SK-N-SH treated with all-trans-retinoic acid at 6 μM for 48 hours (cell line): ENCODE measurements around the gene ATN1.
A peak's percentile ranks its signal among the peaks of the same experiment; 100 is the strongest.
"Not testable (repeated sequence)": the region's sequence is repeated elsewhere in the genome, so short reads cannot be mapped to it uniquely, and the experiment has no call there.

ENCODE experiments used
- ATAC-seq: fragments of 200-7000 bp; cut with Tn5 transposase; 3 replicates; pipeline ENCODE4 v1.9.1; 2020; ENCODE audit warnings: mild to moderate bottlenecking, moderate library complexity
- ARNTL ChIP-seq: fragments of 450-650 bp; formaldehyde crosslinking; IDR thresholded peaks from 2 replicates; pipeline ENCODE4 v1.5.0; 2020; ENCODE audit warnings: low read depth, mild to moderate bottlenecking, moderate library complexity, borderline replicate concordance
- BACH2 ChIP-seq: fragments of 250-450 bp; sonication (Bioruptor Pico); IDR thresholded peaks from 2 replicates; pipeline ENCODE4 v1.9.0; 2021; ENCODE audit warnings: mild to moderate bottlenecking, borderline replicate concordance
- CSDC2 ChIP-seq: fragments of 250-450 bp; sonication (Bioruptor Pico); IDR thresholded peaks from 2 replicates; pipeline ENCODE4 v1.5.0; 2020; ENCODE audit warnings: mild to moderate bottlenecking, moderate library complexity
- CSRNP3 ChIP-seq: fragments of 250-450 bp; sonication (Bioruptor Pico); IDR thresholded peaks from 2 replicates; pipeline ENCODE4 v1.5.1; 2021; ENCODE audit warnings: mild to moderate bottlenecking, moderate library complexity
- ESRRG ChIP-seq: fragments of 250-450 bp; sonication (Bioruptor Pico); IDR thresholded peaks from 2 replicates; pipeline ENCODE4 v1.6.1; 2021; ENCODE audit warnings: mild to moderate bottlenecking
- GLIS3 ChIP-seq: fragments of 250-450 bp; sonication (Bioruptor Pico); IDR thresholded peaks from 2 replicates; pipeline ENCODE4 v1.5.0; 2020; ENCODE audit warnings: mild to moderate bottlenecking, moderate library complexity
- OSR1 ChIP-seq: fragments of 250-450 bp; sonication (Bioruptor Pico); IDR thresholded peaks from 2 replicates; pipeline ENCODE4 v1.8.0; 2022; ENCODE audit warnings: moderate library complexity, mild to moderate bottlenecking, inconsistent platforms
- PPARA ChIP-seq: fragments of 250-450 bp; sonication (Bioruptor Pico); IDR thresholded peaks from 2 replicates; pipeline ENCODE4 v1.5.0; 2020; ENCODE audit warnings: mild to moderate bottlenecking, borderline replicate concordance
- RARB ChIP-seq: fragments of 250-450 bp; sonication (Bioruptor Pico); IDR thresholded peaks from 2 replicates; pipeline ENCODE4 v1.8.0; 2021; ENCODE audit warnings: mild to moderate bottlenecking, moderate library complexity
- TCF4 ChIP-seq: fragments of 250-450 bp; sonication (Bioruptor Pico); IDR thresholded peaks from 2 replicates; pipeline ENCODE4 v1.8.0; 2021; ENCODE audit warnings: mild to moderate bottlenecking, moderate library complexity, borderline replicate concordance
- TSHZ2 ChIP-seq: fragments of 250-450 bp; sonication (Bioruptor Pico); IDR thresholded peaks from 2 replicates; pipeline ENCODE4 v1.5.0; 2020; ENCODE audit warnings: mild to moderate bottlenecking, moderate library complexity
- ZFP30 ChIP-seq: fragments of 450-650 bp; formaldehyde crosslinking; IDR thresholded peaks from 2 replicates; pipeline ENCODE4 v1.5.0; 2022; ENCODE audit warnings: mild to moderate bottlenecking, moderate library complexity
- ZNF565 ChIP-seq: fragments of 450-650 bp; formaldehyde crosslinking; conservative IDR thresholded peaks from 2 replicates; pipeline ENCODE4 v1.5.0; 2020; ENCODE audit warnings: low read depth, mild to moderate bottlenecking, moderate library complexity
- ZNF70 ChIP-seq: fragments of 450-650 bp; formaldehyde crosslinking; IDR thresholded peaks from 2 replicates; pipeline ENCODE4 v1.5.0; 2020; ENCODE audit warnings: mild to moderate bottlenecking, moderate library complexity
- ZNF8 ChIP-seq: fragments of 450-650 bp; formaldehyde crosslinking; IDR thresholded peaks from 2 replicates; pipeline ENCODE4 v1.5.0; 2020; ENCODE audit warnings: mild to moderate bottlenecking, moderate library complexity
- TF ChIP-seq, protein P1 (sequence below): fragments of 250-450 bp; sonication (Bioruptor Pico); IDR thresholded peaks from 2 replicates; pipeline ENCODE4 v1.8.0; 2020; ENCODE audit warnings: mild to moderate bottlenecking, moderate library complexity, borderline replicate concordance
- TF ChIP-seq, protein P2 (sequence below): fragments of 250-450 bp; sonication (Bioruptor Pico); IDR thresholded peaks from 2 replicates; pipeline ENCODE4 v1.5.1; 2020; ENCODE audit warnings: low read depth, mild to moderate bottlenecking, moderate library complexity

The ATN1 gene

GRCh38 chr12:6927379-6928021, at the start of gene ATN1:
ATN1 (plus strand) TSS chr12:6927959; CDS start chr12:6934002, 6,043 bp downstream.
- ATAC-seq: peak; percentile 15
- TF ChIP-seq TSHZ2 (CRISPR knock-in tag) (no peak), PPARA (CRISPR knock-in tag) (no peak)
- TF ChIP-seq, protein P1, sequence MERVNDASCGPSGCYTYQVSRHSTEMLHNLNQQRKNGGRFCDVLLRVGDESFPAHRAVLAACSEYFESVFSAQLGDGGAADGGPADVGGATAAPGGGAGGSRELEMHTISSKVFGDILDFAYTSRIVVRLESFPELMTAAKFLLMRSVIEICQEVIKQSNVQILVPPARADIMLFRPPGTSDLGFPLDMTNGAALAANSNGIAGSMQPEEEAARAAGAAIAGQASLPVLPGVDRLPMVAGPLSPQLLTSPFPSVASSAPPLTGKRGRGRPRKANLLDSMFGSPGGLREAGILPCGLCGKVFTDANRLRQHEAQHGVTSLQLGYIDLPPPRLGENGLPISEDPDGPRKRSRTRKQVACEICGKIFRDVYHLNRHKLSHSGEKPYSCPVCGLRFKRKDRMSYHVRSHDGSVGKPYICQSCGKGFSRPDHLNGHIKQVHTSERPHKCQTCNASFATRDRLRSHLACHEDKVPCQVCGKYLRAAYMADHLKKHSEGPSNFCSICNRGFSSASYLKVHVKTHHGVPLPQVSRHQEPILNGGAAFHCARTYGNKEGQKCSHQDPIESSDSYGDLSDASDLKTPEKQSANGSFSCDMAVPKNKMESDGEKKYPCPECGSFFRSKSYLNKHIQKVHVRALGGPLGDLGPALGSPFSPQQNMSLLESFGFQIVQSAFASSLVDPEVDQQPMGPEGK (CRISPR knock-in tag): 0 out of 2 replicates have a peak, but pooled peaks have one; percentile 33

DNA sequence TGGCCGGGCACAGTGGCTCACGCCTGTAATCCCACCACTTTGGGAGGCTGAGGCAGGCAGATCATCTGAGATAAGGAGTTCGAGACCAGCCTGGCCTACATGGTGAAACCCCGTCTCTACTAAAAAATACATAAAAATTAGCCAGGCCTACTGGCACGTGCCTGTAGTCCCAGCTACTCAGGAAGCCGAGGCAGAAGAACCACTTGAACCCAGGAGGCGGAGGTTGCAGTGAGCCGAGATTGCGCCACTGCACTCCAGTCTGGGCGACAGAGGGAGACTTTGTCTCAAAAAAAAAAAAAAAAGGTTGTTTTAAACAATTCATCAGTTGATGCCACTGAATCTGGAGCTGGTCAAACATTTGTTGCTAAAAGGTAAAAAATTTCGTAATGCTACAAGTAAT, 47.9 kb upstream of the ATN1 start:
- ATAC-seq: not testable (repeated sequence)

DNA sequence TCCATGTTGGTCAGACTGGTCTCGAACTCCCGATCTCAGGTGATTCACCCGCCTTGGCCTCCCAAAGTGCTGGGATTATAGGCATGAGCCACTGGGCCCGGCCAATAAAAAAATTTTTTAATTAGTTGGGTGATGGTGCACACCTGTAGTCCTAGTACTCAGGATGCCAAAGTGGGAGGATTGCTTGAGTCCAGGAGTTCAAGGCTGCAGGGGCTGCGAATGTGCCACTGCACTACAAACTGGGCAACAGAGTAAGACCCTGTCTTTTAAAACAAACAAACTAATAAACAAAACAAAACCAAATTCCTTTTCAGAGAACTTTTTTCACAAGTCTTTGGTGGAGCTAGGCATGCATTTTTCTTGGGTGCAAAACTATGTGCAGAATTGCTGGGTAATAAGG, 44.5 kb upstream of the ATN1 start:
- TF ChIP-seq OSR1 (CRISPR knock-in tag): no peak
- TF ChIP-seq ZNF8 (CRISPR knock-in tag): no peak
- TF ChIP-seq ZFP30 (CRISPR knock-in tag): no peak
- TF ChIP-seq, protein P1 (CRISPR knock-in tag): no peak
- no peak for TF ChIP-seq ZNF70 (CRISPR knock-in tag)
- TF ChIP-seq RARB (CRISPR knock-in tag): no peak
- no peak for TF ChIP-seq ARNTL (CRISPR knock-in tag)
- TF ChIP-seq ZNF565 (CRISPR knock-in tag): no peak
- ATAC-seq: no peak

GRCh38 chr12:6883683-6884082, 44.1 kb upstream of the ATN1 start:
- TF ChIP-seq CSRNP3: no peak
- TF ChIP-seq CSDC2: no peak
- TF ChIP-seq GLIS3 (CRISPR knock-in tag): no peak
- TF ChIP-seq ZFP30 (CRISPR knock-in tag): no peak
- TF ChIP-seq, protein P2, sequence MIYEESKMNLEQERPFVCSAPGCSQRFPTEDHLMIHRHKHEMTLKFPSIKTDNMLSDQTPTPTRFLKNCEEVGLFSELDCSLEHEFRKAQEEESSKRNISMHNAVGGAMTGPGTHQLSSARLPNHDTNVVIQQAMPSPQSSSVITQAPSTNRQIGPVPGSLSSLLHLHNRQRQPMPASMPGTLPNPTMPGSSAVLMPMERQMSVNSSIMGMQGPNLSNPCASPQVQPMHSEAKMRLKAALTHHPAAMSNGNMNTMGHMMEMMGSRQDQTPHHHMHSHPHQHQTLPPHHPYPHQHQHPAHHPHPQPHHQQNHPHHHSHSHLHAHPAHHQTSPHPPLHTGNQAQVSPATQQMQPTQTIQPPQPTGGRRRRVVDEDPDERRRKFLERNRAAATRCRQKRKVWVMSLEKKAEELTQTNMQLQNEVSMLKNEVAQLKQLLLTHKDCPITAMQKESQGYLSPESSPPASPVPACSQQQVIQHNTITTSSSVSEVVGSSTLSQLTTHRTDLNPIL: no peak
- TF ChIP-seq BACH2 (CRISPR knock-in tag): no peak
- TF ChIP-seq ZNF8 (CRISPR knock-in tag): no peak
- TF ChIP-seq TSHZ2 (CRISPR knock-in tag): no peak
- TF ChIP-seq, protein P1 (CRISPR knock-in tag): no peak
- no peak for TF ChIP-seq PPARA (CRISPR knock-in tag)
- no peak for TF ChIP-seq ESRRG (CRISPR knock-in tag)
- TF ChIP-seq ZNF70 (CRISPR knock-in tag): no peak
- no peak for TF ChIP-seq TCF4 (CRISPR knock-in tag)
- ATAC-seq: no peak
